HepG2 (cell line): ENCODE results near the gene AAMP. TPM values are rescaled to one million over a fixed set of nuclear protein-coding genes. Genes with fewer than 3 reads are reported as not detected.
A peak's percentile ranks its signal among the peaks of the same experiment; 100 is the strongest.

Source experiments
- AKNA ChIP-seq: sonication (generic); formaldehyde crosslinking; IDR thresholded peaks from 2 replicates; pipeline ENCODE4 v1.4.0; 2020; ENCODE audit warnings: missing genetic modification reagents, borderline replicate concordance
- DMAP1 ChIP-seq: IDR thresholded peaks from 2 replicates; pipeline ENCODE4 v1.6.1; 2016
- FOXC1 ChIP-seq: sonication (generic); formaldehyde crosslinking; IDR thresholded peaks from 2 replicates; pipeline ENCODE4 v1.8.0; 2022; ENCODE audit warnings: mild to moderate bottlenecking, missing genetic modification reagents, borderline replicate concordance
- GABPA ChIP-seq, 2 experiments: IDR thresholded peaks; 2 replicates each; pipeline ENCODE4 v1.6.1; 2011 to 2016; ENCODE audit warnings: low read depth in 2 of 2, low read length in 1 of 2, missing biosample characterization in 1 of 2, missing genetic modification characterization in 1 of 2
- HNRNPLL ChIP-seq: fragments of 200-400 bp; formaldehyde crosslinking; IDR thresholded peaks from 2 replicates; pipeline ENCODE4 v1.6.1; 2017; ENCODE audit warnings: mild to moderate bottlenecking, low read depth, low read length; ENCODE audit not compliant: poor library complexity, severe bottlenecking
- MLLT10 ChIP-seq: sonication (generic); formaldehyde crosslinking; IDR thresholded peaks from 2 replicates; pipeline ENCODE4 v1.4.0; 2020; ENCODE audit warnings: missing genetic modification reagents
- NR2C2 ChIP-seq: sonication (generic); formaldehyde crosslinking; IDR thresholded peaks from 2 replicates; pipeline ENCODE4 v1.4.0; 2020; ENCODE audit warnings: missing genetic modification reagents, mild to moderate bottlenecking, moderate library complexity, borderline replicate concordance
- POGZ ChIP-seq: sonication (generic); formaldehyde crosslinking; IDR thresholded peaks from 2 replicates; pipeline ENCODE4 v1.4.0; 2020; ENCODE audit warnings: mild to moderate bottlenecking, missing genetic modification reagents
- PRMT3 ChIP-seq: sonication (generic); formaldehyde crosslinking; IDR thresholded peaks from 2 replicates; pipeline ENCODE4 v1.8.1; 2022; ENCODE audit warnings: low read depth, mild to moderate bottlenecking, moderate library complexity, missing genetic modification reagents, borderline replicate concordance
- SAFB2 ChIP-seq: sonication (generic); formaldehyde crosslinking; IDR thresholded peaks from 2 replicates; pipeline ENCODE4 v1.5.1; 2020; ENCODE audit warnings: missing genetic modification reagents, low read depth, mild to moderate bottlenecking, borderline replicate concordance
- ZHX2 ChIP-seq, 2 experiments: sonication (generic) in 1 of 2; formaldehyde crosslinking in 1 of 2; IDR thresholded peaks; 2 replicates each; pipeline versions ENCODE4 v1.6.1 to v1.9.0; 2014 to 2022; ENCODE audit warnings: antibody characterized with exemption in 1 of 2, borderline replicate concordance in 1 of 2, inconsistent platforms in 1 of 2, low read depth in 1 of 2, missing genetic modification reagents in 1 of 2
- polyA plus RNA-seq, 8 experiments: library from polyadenylated mRNA; depleted of rRNA in 3 of 8; stranded (reverse) in 7 of 8; unstranded in 1 of 8; fragments of >200 nt; fragmentation: Illumina TruSeq in 4 of 8; extraction: Trizol in 4 of 8; gene quantifications; 2 replicates each; pipeline versions ENCODE4 v1.2.1 to v1.2.3, GENCODE V29; 2011 to 2016; ENCODE audit warnings: low read depth in 4 of 8, missing spikeins in 1 of 8, mixed read lengths in 1 of 8; ENCODE audit not compliant: insufficient read depth in 1 of 8
- total RNA-seq, 5 experiments: library from RNA; depleted of rRNA; stranded (reverse); fragments of >200 nt; fragmentation: Illumina TruSeq; extraction: Trizol; gene quantifications; 2 replicates each; pipeline ENCODE4 v1.2.3, GENCODE V29; 2016; ENCODE audit warnings: low read depth in 1 of 5
- TF ChIP-seq, protein P1 (sequence below): fragments of 450-650 bp; IDR thresholded peaks from 2 replicates; pipeline ENCODE4 v1.6.1; 2017
- TF ChIP-seq, protein P2 (sequence below): sonication (generic); formaldehyde crosslinking; IDR thresholded peaks from 2 replicates; pipeline ENCODE4 v1.5.0; 2020; ENCODE audit warnings: mild to moderate bottlenecking, missing genetic modification reagents

AAMP gene
- total and polyA plus RNA-seq, 2 of the 13 experiments (the other 11 are each of a cell fraction or from before 2014, with no cell fraction given) = 110 to 186 TPM

DNA sequence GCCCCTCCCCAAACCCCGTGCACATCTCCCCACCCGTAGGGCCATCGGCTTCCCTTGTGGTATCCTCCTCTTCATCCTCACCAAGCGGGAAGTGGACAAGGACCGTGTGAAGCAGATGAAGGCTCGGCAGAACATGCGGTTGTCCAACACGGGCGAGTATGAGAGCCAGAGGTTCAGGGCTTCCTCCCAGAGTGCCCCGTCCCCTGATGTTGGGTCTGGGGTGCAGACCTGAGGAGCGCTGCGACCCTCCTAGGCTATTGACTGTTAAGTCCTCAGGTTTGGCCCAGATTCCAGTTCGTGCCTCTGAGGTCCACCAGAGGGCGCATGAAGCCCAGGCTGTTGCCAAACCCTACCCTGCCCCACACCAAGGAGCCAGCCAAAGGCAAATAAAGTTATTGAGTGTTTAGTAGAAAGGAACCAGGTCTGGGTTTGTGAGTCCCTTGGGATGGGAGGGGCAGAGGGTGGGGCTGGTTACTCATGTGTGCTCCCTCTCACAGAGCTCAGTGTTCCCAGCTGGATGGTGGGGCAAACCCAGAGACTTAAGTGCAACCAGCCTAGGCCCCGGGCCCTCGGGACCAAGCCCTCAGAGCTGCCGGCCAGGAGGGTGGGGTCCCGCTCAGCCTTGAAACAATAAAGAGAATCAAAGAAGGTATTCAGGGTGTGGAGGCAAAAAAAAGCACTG is 2.7 kb upstream of the AAMP start (continued):
- TF ChIP-seq, protein P1, sequence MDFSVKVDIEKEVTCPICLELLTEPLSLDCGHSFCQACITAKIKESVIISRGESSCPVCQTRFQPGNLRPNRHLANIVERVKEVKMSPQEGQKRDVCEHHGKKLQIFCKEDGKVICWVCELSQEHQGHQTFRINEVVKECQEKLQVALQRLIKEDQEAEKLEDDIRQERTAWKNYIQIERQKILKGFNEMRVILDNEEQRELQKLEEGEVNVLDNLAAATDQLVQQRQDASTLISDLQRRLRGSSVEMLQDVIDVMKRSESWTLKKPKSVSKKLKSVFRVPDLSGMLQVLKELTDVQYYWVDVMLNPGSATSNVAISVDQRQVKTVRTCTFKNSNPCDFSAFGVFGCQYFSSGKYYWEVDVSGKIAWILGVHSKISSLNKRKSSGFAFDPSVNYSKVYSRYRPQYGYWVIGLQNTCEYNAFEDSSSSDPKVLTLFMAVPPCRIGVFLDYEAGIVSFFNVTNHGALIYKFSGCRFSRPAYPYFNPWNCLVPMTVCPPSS = no peak
- TF ChIP-seq DMAP1 (CRISPR knock-in tag) (no peak), AKNA (no peak), POGZ (CRISPR knock-in tag) (no peak), GABPA (IDR thresholded peaks at IDR 0.05; ENCODE audit: low read depth, low read length) (no peak), GABPA (CRISPR knock-in tag; IDR thresholded peaks at IDR 0.05; ENCODE audit: low read depth) (0 out of 2 replicates have a peak, but pooled peaks have one; percentile 25), SAFB2 (no peak; the same call in 1 of the 2 replicates), PRMT3 (no peak), HNRNPLL (no peak), NR2C2 (CRISPR knock-in tag) (no peak), FOXC1 (CRISPR knock-in tag) (0 out of 2 replicates have a peak, but pooled peaks have one; percentile 27), ZHX2 (IDR thresholded peaks at IDR 0.05; ENCODE audit: low read depth) (no peak), ZHX2 (CRISPR knock-in tag; IDR thresholded peaks at IDR 0.05; ENCODE audit: borderline replicate concordance) (0 out of 2 replicates have a peak, but pooled peaks have one; percentile 31), MLLT10 (CRISPR knock-in tag) (no peak)
- TF ChIP-seq, protein P2, sequence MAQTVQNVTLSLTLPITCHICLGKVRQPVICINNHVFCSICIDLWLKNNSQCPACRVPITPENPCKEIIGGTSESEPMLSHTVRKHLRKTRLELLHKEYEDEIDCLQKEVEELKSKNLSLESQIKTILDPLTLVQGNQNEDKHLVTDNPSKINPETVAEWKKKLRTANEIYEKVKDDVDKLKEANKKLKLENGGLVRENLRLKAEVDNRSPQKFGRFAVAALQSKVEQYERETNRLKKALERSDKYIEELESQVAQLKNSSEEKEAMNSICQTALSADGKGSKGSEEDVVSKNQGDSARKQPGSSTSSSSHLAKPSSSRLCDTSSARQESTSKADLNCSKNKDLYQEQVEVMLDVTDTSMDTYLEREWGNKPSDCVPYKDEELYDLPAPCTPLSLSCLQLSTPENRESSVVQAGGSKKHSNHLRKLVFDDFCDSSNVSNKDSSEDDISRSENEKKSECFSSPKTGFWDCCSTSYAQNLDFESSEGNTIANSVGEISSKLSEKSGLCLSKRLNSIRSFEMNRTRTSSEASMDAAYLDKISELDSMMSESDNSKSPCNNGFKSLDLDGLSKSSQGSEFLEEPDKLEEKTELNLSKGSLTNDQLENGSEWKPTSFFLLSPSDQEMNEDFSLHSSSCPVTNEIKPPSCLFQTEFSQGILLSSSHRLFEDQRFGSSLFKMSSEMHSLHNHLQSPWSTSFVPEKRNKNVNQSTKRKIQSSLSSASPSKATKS (CRISPR knock-in tag) = no peak
